B cell (primary cell): ENCODE data around the gene LANCL2. TPM values are rescaled to one million over a fixed set of nuclear protein-coding genes. Genes with fewer than 3 reads are reported as not detected.

Experiments
- ATAC-seq: fragments of 200-7000 bp; cut with Tn5 transposase; one replicate; pipeline ENCODE4 v1.10.0; 2021; ENCODE audit warnings: low read depth, mild to moderate bottlenecking, moderate number of reproducible peaks, moderate library complexity
- CTCF ChIA-PET: fragments of 350-600 bp; sonication (Branson Sonifier 250); formaldehyde crosslinking; loops from one replicate; lab custom pipeline; 2021; ENCODE audit warnings: antibody characterized with exemption, inconsistent platforms; lab: Charles Lee
- POLR2A ChIA-PET: fragments of 350-600 bp; sonication (Branson Sonifier 250); formaldehyde crosslinking; loops from one replicate; lab custom pipeline; 2021; ENCODE audit warnings: antibody characterized with exemption; lab: Charles Lee
- DNase-seq: peaks from one replicate; pipeline ENCODE4 v3.0.0; 2013
- H2AFZ ChIP-seq: 2 replicates; pipeline ENCODE4 v1.6.1; 2012; ENCODE audit warnings: mild to moderate bottlenecking, low read depth, low read length; ENCODE audit not compliant: insufficient read depth, poor library complexity, severe bottlenecking
- H3K27ac ChIP-seq, 2 donors: 1 replicate in 1 of 2; 2 replicates in 1 of 2; pipeline ENCODE4 v1.5.1; 2012 to 2013; ENCODE audit warnings: low read length in 2 of 2, mild to moderate bottlenecking in 2 of 2, moderate library complexity in 1 of 2
- H3K27me3 ChIP-seq, 4 experiments: fragments of 200-600 bp in 1 of 4; sonication (generic) in 1 of 4; replicated peaks in 1 of 4; 1 replicate in 2 of 4; 2 replicates in 2 of 4; pipeline versions ENCODE4 v1.6.1 to v1.7.0; 2013 to 2016; ENCODE audit warnings: low read length in 3 of 4, mild to moderate bottlenecking in 2 of 4, mixed read lengths in 1 of 4, moderate library complexity in 1 of 4; ENCODE audit not compliant: insufficient read depth in 4 of 4, control insufficient read depth in 3 of 4; ENCODE audit errors: control extremely low read depth in 1 of 4
- H3K36me3 ChIP-seq, 2 experiments: replicated peaks in 1 of 2; 1 replicate in 1 of 2; 2 replicates in 1 of 2; pipeline versions ENCODE4 v1.6.1 to v1.7.1; 2013; ENCODE audit warnings: low read length in 1 of 2; ENCODE audit not compliant: insufficient read depth in 2 of 2, control insufficient read depth in 1 of 2; ENCODE audit errors: control extremely low read depth in 1 of 2, extremely low read depth in 1 of 2
- H3K4me1 ChIP-seq, 2 donors: fragments of 200-600 bp in 1 of 2; sonication (generic) in 1 of 2; 1 replicate in 1 of 2; 2 replicates in 1 of 2; pipeline versions ENCODE4 v1.5.1 to v1.6.1; 2013 to 2017; ENCODE audit warnings: low read length in 2 of 2; ENCODE audit not compliant: control insufficient read depth in 2 of 2, insufficient read depth in 2 of 2
- H3K4me2 ChIP-seq: replicated peaks from 2 replicates; pipeline ENCODE3; 2012; ENCODE audit warnings: mild to moderate bottlenecking, low read depth, low read length; ENCODE audit not compliant: poor library complexity, severe bottlenecking
- H3K4me3 ChIP-seq, 5 experiments: fragments of 200-600 bp in 1 of 5; sonication (generic) in 1 of 5; 1 replicate in 3 of 5; 2 replicates in 2 of 5; pipeline versions ENCODE4 v1.5.1 to v1.7.0; 2011 to 2016; ENCODE audit warnings: low read length in 4 of 5, mild to moderate bottlenecking in 4 of 5, low read depth in 2 of 5, control low read depth in 1 of 5, moderate library complexity in 1 of 5; ENCODE audit not compliant: insufficient read depth in 1 of 5; ENCODE audit errors: control extremely low read depth in 1 of 5, extremely low read depth in 1 of 5
- H3K79me2 ChIP-seq: fragments of 200-600 bp; sonication (generic); one replicate; pipeline ENCODE4 v1.6.0; 2016; ENCODE audit warnings: low read length; ENCODE audit not compliant: control insufficient read depth, insufficient read depth
- H3K9ac ChIP-seq: fragments of 200-600 bp; sonication (generic); 2 replicates; pipeline ENCODE4 v1.6.1; 2017; ENCODE audit warnings: mild to moderate bottlenecking, low read length, moderate library complexity
- H3K9me3 ChIP-seq, 3 donors: one replicate each; pipeline versions ENCODE4 v1.6.1 to v1.7.1; 2013; ENCODE audit warnings: low read length in 2 of 3; ENCODE audit not compliant: control insufficient read depth in 2 of 3, insufficient read depth in 1 of 3; ENCODE audit errors: control extremely low read depth in 1 of 3
- H4K20me1 ChIP-seq: 2 replicates; pipeline ENCODE4 v1.6.0; 2012; ENCODE audit warnings: mild to moderate bottlenecking, low read length; ENCODE audit not compliant: insufficient read depth, control insufficient read depth, poor library complexity, severe bottlenecking
- H3K27ac Mint-ChIP-seq: one replicate; pipeline ENCODE4 v1.8.0; 2021; ENCODE audit warnings: mixed read lengths
- H3K27me3 Mint-ChIP-seq: one replicate; pipeline ENCODE4 v1.8.0; 2021; ENCODE audit warnings: mixed read lengths
- H3K4me1 Mint-ChIP-seq: one replicate; pipeline ENCODE4 v1.8.0; 2021; ENCODE audit warnings: mixed read lengths
- H3K4me3 Mint-ChIP-seq: one replicate; pipeline ENCODE4 v1.8.0; 2021; ENCODE audit warnings: mixed read lengths
- H3K9me3 Mint-ChIP-seq: one replicate; pipeline ENCODE4 v1.8.0; 2022; ENCODE audit warnings: mixed read lengths; ENCODE audit not compliant: insufficient read depth
- EZH2 ChIP-seq: IDR thresholded peaks from 2 replicates; pipeline ENCODE4 v1.6.1; 2012; ENCODE audit warnings: borderline replicate concordance, low read depth, mild to moderate bottlenecking, moderate library complexity, low read length; ENCODE audit not compliant: insufficient read depth, poor library complexity, severe bottlenecking
- WGBS: methylation state at CpG from one replicate; pipeline ENCODE4 v1.1.5; 2013; ENCODE audit warnings: missing lambda C conversion rate; ENCODE audit not compliant: insufficient coverage; 5-methylcytosine and 5-hydroxymethylcytosine counted together
- intact Hi-C: fragments of 100-400 bp; cut with micrococcal nuclease; formaldehyde crosslinking; loops from one replicate; pipeline ENCODE4 v1.10.0; 2022
- polyA plus RNA-seq: library from polyadenylated mRNA; depleted of rRNA; stranded (reverse); fragments of >200 nt; gene quantifications from 2 replicates; pipeline ENCODE4 v1.2.3, GENCODE V29; 2012
- total RNA-seq, 2 donors: library from RNA; stranded (reverse); fragments of 120-200 nt in 1 of 2; gene quantifications; 1 replicate in 1 of 2; 2 replicates in 1 of 2; pipeline versions ENCODE4 v1.2.3 to v1.2.4, GENCODE V29; 2013 to 2022
- TF ChIP-seq, protein P1 (sequence below): fragments of 200-600 bp; IDR thresholded peaks from one replicate; pipeline ENCODE4 v1.8.0; 2022; ENCODE audit warnings: antibody characterized with exemption, mild to moderate bottlenecking

The LANCL2 gene
- total and polyA plus RNA-seq, 2 donors (not counting 1 experiment from before 2014, with no cell fraction given): 3.5 to 8.1 TPM

DNA sequence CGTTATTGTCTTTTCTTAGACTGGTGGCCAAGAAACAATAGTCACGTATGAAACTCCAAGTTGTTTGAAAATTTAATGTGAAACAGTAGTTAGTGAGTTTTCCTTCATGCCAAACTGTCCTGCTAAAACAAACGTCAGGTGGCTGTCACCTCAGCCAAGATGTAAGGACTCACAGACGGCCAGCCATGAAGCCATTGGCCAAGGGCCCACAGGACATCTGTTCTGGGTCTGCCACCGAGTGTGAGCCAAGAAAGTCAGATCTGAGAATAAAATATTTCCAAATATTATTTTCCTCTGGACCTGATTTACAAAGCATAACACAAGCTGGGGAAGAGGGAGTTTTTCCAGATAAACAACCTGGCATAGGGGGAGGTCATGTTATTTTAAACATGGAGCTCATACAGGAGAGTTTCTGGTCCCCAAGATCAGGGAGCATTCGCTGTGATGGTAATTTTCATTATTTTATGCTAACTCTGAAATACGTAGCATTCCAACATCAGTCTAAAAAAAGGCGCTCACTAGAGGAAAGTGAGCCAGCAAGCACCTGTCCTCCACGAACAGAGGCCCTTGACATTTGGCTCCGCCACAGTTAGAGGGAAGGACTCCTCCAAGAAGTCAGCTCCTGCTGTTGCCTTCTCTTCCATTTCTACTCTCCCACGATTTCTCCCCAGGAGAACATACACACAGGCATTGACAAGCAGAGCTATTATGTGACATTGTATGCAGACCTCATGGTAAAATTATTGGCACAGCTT, 38.9 kb upstream of the LANCL2 start:
- Histone ChIP-seq H3K4me1 (no peaks in the 10 kb centered on the region), H3K27ac (no peak overlapping the region), H4K20me1 (no peaks in the 10 kb centered on the region), H3K4me2 (no peak overlapping the region), H3K9ac (no peak overlapping the region), H3K79me2 (no peaks in the 10 kb centered on the region), H3K4me3 (no peak overlapping the region), H3K36me3 (no peaks in the 10 kb centered on the region), H3K9me3 (no peaks in the 10 kb centered on the region), H2AFZ (no peak overlapping the region), H3K27me3 (no peaks in the 10 kb centered on the region)
- Mint-ChIP-seq H3K9me3 (no peaks in the 10 kb centered on the region), H3K27ac (no peak overlapping the region), H3K4me3 (no peak overlapping the region), H3K27me3 (peaks cover 10% of the 10 kb centered on the region), H3K4me1 (no peaks in the 10 kb centered on the region)
- ATAC-seq: no peak
- intact Hi-C loops: no loop called here
- 84% methylated on average over 6 of the region's 11 CpGs for WGBS
- TF ChIP-seq, protein P1, sequence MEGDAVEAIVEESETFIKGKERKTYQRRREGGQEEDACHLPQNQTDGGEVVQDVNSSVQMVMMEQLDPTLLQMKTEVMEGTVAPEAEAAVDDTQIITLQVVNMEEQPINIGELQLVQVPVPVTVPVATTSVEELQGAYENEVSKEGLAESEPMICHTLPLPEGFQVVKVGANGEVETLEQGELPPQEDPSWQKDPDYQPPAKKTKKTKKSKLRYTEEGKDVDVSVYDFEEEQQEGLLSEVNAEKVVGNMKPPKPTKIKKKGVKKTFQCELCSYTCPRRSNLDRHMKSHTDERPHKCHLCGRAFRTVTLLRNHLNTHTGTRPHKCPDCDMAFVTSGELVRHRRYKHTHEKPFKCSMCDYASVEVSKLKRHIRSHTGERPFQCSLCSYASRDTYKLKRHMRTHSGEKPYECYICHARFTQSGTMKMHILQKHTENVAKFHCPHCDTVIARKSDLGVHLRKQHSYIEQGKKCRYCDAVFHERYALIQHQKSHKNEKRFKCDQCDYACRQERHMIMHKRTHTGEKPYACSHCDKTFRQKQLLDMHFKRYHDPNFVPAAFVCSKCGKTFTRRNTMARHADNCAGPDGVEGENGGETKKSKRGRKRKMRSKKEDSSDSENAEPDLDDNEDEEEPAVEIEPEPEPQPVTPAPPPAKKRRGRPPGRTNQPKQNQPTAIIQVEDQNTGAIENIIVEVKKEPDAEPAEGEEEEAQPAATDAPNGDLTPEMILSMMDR: no peak
- no peak for TF ChIP-seq EZH2
- CTCF ChIA-PET: no interaction called here
- no peak for DNase-seq
- POLR2A ChIA-PET: no interaction called here

DNA sequence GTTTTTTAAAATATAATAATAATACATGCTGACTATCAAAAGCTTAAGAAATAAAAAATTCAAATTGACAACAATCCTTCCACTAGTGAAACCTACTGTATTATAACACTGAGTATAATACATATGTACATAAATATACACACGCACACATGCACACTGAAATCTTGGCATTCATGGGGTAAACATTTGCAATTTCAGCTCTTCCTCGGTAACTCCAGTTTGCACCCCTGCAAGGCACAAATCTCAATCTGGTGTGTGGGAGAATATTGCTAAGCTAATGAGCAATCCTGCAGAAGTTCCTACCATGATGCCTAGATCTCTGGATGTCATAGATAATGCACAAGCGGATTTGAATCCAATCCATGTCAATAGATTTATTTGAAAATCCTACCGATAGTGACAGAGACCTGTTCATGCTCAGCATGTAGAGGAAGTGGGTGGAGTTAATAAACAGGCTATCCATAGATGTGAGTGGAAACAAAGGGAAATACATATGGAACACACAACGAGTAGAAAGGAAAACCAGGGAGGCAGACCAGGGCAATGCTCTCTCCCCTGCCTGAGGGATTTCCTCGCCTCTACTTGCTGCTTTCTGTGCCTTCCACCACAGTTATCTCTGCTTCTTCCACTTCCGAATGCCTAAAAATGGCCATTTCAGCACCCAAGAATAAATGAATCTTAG, 38.1 kb upstream of the LANCL2 start:
- no peaks in the 10 kb centered on the region for H3K9me3 Mint-ChIP-seq
- ATAC-seq (no peak), DNase-seq (no peak)
- Histone ChIP-seq H3K4me2 (no peak overlapping the region), H3K79me2 (no peaks in the 10 kb centered on the region), H4K20me1 (no peaks in the 10 kb centered on the region), H3K9ac (no peak overlapping the region), H3K9me3 (no peaks in the 10 kb centered on the region), H2AFZ (no peak overlapping the region), H3K27me3 (no peaks in the 10 kb centered on the region), H3K27ac (no peak overlapping the region), H3K4me3 (no peak overlapping the region), H3K36me3 (no peaks in the 10 kb centered on the region), H3K4me1 (no peaks in the 10 kb centered on the region)
- no peak overlapping the region for H3K4me3 Mint-ChIP-seq
- intact Hi-C loops: no loop called here
- CTCF ChIA-PET: no interaction called here
- no peak for TF ChIP-seq EZH2
- TF ChIP-seq, protein P1: no peak
- WGBS: 77% methylated on average over 4 of the region's 7 CpGs
- POLR2A ChIA-PET: no interaction called here
- H3K27me3 Mint-ChIP-seq: peaks cover 7% of the 10 kb centered on the region
- no peaks in the 10 kb centered on the region for H3K4me1 Mint-ChIP-seq
- H3K27ac Mint-ChIP-seq: no peak overlapping the region
